OCI-LY1 (cell line): ENCODE data around the gene PABPC1L.

Experiments used
- EZH2 ChIP-seq: fragments of 200-600 bp; sonication (generic), shearing (Covaris generic); IDR thresholded peaks from 2 replicates; pipeline ENCODE4 v1.8.0; 2017; ENCODE audit warnings: borderline replicate concordance, mixed run types, mild to moderate bottlenecking, antibody characterized with exemption, low read length, moderate library complexity, mixed read lengths
- TF ChIP-seq, protein P1 (sequence below): fragments of 200-600 bp; sonication (generic), shearing (Covaris generic); IDR thresholded peaks from 2 replicates; pipeline ENCODE4 v1.5.1; 2017; ENCODE audit warnings: mild to moderate bottlenecking, antibody characterized with exemption, low read length, moderate library complexity, mixed read lengths

DNA sequence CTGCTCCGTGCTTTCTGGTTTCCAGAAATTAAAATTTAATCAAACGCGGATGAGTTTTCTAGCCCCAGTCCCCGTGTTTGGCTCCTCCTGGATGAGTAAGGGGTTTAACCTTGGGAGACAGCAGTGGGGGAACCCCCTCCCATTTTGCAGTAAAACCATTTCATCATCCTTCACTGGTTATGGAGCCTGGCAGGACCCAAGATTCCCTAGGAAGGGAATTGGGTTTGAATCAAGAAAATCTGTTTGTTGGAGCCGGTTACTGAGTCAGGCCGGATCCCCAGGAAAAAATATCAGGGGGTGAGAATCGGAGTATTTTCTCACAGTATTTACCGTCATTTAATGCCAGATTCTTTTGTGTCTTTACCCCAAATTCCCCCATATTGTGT lies 23.6 kb upstream of the PABPC1L start:
- TF ChIP-seq, protein P1, sequence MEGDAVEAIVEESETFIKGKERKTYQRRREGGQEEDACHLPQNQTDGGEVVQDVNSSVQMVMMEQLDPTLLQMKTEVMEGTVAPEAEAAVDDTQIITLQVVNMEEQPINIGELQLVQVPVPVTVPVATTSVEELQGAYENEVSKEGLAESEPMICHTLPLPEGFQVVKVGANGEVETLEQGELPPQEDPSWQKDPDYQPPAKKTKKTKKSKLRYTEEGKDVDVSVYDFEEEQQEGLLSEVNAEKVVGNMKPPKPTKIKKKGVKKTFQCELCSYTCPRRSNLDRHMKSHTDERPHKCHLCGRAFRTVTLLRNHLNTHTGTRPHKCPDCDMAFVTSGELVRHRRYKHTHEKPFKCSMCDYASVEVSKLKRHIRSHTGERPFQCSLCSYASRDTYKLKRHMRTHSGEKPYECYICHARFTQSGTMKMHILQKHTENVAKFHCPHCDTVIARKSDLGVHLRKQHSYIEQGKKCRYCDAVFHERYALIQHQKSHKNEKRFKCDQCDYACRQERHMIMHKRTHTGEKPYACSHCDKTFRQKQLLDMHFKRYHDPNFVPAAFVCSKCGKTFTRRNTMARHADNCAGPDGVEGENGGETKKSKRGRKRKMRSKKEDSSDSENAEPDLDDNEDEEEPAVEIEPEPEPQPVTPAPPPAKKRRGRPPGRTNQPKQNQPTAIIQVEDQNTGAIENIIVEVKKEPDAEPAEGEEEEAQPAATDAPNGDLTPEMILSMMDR: no peak
- no peak for TF ChIP-seq EZH2
